Epithelial cell of prostate (primary cell): Measurements from ENCODE around the gene MACROD2.

Source experiments
- DNase-seq: peaks from one replicate; pipeline ENCODE4 v3.0.0-alpha.2; 2011; ENCODE audit warnings: low read depth, low spot score
- H3K27ac ChIP-seq: fragments of 450-650 bp; 2 replicates; pipeline ENCODE4 v1.5.1; 2017; ENCODE audit warnings: mild to moderate bottlenecking

MACROD2 gene

DNA sequence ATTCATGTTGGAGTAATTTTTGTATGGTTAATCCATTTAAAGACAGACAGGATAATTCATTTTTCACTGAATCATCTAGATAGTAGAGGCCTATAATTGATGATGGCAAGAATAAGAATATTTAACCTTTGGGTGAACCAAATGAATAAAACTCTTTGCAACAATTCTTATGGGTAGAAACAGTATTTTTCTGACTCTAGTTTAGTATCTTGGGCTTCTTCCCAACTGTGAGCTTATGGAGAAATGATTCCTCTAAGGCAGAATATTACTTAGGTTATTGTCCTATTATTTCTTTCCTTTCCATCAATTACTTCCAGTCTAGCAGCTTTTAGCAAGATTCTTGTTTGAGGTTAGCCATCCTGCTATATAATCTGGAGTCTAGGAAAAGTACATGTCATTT, 1077.0 kb downstream of the MACROD2 start:
- no peak overlapping the region for H3K27ac ChIP-seq

DNA sequence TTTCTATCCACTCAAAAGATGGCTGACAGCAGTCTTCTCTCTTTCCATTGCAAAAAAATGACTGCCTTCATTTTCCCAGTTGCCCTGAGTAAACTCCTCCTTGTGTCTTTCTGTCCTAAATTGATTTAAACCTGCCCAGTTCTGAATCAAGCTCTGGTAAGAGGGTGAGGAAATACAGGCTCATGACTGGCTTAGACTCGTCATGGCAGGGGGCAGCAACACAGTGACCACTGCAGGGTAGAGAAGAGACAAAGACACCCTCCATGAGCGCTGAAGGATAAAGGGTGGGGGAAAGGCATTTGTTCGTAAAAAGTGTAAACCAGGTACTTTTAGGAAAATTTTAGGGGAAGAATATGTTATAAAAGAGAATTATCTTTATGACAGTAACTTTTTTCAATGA, 1080.3 kb downstream of the MACROD2 start:
- no peak overlapping the region for H3K27ac ChIP-seq
- DNase-seq, result no peak

More for the DNA sequence above, 1077.0 kb downstream of the MACROD2 start:
- DNase-seq, result no peak

DNA sequence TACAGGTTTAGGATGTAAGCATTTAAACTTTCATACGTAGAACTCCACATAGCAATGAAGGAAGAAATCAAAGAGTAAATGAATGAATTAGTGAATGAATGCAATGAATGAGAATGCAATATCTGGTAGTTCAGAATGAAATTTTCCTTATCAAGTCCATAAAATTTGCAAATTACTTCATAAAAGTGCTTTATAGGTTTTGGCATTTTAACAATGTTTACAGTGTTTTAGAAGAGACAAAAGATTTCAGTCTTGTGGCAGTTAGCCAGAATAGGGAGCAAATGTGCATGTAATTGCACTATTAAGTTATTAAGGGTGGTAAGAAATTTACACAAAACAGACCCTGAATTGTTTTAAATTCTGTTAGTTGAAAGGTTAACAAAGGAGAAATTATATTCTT, 1081.5 kb downstream of the MACROD2 start:
- DNase-seq, result no peak

DNA sequence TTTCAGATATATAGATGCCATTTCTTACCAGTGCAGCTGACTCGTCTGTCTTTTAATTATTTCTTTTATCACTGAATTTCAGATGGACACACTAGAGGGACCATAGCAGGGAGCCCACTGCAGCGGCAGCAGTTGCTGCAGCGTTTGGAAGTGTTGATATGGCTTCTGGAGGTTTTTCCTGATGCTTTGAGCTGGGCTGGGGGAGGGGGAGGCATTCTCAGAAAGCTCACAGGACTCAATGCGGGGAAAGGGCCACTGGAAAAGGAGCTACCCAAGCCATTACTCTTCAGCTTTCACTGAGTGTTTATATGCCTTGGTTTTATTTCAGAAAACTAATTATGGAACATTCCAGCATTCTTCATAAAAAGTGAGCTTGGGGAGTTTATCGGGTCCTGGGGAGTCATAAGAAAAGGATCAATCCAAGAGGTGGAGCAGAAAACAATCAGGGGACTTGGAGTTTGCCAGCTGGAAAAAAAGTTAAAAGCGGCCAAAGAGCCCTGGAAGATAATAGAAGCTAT, 1082.5 kb downstream of the MACROD2 start:
- DNase-seq, result no peak
- H3K27ac ChIP-seq, result no peak overlapping the region

More for the DNA sequence above, 1081.5 kb downstream of the MACROD2 start:
- H3K27ac ChIP-seq, result no peak overlapping the region

DNA sequence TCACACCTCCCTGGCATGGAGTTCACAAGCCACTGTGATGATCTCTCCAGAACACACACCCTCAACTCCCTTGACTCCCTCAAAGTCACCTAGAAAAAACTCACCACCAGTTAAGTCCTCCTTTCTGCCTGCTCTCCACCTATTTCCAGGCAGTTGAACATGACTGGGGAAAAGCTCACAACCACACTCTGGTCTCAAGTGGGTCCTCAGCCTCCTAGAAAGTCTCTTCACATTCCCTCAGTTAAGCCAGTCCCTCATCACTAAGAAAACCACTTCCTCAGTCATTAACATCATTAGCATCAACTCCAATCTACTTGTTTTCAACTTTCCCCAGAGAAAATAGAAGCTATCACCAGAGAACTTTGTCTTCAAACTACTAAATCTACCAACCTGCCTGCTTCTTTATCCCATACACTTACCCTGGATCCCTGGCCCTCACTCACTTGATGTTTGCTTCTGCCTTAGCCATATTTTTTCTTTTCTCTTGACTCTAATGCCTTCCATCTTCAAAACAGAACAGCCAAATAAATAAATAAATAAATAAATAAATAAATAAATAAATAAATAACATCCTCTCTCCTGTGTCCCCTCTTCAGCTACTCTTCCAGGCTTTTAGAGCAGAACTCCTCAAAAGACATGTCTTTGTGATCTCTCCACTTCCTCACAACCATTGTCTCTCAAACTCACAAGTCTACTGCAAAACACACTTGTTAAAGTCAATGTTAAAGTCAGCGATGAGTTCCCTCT, 1084.5 kb downstream of the MACROD2 start:
- H3K27ac ChIP-seq, result no peak overlapping the region
- DNase-seq, result no peak

DNA sequence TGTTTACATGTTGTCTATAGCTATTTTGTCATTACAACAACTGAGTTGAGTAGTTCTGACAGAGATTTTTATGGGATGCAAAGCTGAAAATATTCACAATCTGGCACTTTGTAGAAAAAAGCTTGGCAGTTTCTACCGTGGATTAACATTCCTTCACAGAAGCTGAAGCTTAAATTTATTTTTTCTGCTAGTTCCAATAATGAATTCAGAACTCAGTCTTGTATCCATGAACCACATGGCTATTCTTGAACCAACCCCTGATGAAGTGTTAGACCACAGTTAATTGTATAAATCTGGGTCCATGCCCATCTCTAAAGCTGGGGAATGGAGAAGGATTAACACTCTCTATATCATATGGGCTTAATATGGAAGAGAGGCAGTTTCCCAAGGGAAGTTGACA, 1085.9 kb downstream of the MACROD2 start:
- H3K27ac ChIP-seq, result no peak overlapping the region
- no peak for DNase-seq

DNA sequence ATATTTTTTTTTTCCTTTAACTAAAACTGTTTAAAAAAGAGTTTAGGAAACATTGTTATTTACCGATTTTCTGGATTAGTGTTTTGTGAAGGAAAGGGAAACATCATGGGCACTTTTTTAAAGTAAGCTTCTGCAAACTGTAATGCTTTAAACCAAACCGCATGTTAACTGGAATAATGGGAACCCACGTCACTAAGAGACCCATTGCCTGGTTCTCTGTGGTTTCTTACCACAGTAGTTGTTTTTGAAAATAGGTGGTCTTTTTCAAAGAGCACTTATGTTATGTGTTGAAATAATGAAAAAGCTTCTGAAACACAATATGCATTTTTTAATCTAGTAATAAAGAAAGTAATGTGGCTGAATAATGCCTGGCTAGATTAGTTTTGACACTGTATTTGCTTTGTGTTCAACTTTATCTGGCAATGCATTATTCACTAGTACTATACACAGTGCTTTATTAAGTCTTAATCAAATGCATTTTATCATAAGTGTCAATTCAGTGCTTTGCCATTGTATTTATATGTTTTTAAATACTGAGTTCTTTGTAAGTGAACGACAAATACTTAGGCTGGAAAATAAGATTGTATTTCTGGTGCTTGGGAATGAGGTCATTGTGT, 1096.2 kb downstream of the MACROD2 start:
- no peak for DNase-seq
- no peak overlapping the region for H3K27ac ChIP-seq

DNA sequence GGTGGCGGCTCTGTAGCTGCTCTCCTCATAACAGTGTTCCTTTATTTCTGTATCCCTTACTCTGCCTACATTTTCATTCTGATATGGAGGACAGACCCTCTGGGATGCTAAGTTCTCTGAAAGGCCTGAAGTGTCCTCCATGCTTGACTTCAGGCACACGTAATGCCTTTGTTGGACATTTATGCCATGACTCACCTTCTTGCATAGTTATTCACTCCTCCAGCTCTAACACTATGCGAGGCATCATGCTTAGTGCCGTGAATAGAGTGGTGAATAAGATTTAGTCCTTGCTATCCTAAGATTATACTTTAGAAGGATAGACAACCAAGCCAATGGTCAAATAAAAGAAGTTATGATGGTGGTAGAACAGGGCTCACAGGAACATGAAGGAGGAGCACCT, 1103.0 kb downstream of the MACROD2 start:
- DNase-seq, result no peak
- H3K27ac ChIP-seq, result no peak overlapping the region

DNA sequence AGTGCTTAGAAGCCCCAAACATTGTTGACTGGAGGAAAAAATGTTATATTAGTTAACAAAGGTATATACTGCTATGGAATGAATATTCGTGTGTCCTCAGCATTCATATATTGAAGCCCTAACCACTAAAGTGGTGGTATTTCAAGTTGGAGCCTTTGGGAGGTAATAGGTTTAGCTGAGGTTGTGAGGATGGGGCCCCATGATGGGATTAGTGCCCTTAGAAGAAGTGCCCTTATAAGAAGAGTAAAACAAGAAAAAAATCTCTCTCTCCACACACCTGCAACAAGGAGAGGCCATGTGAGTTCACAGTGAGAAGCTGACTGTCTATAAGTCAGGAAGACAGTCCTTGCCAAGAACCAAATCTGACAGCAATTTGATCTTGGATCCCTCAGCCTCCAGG, 1103.8 kb downstream of the MACROD2 start:
- no peak for DNase-seq
- H3K27ac ChIP-seq, result no peak overlapping the region

DNA sequence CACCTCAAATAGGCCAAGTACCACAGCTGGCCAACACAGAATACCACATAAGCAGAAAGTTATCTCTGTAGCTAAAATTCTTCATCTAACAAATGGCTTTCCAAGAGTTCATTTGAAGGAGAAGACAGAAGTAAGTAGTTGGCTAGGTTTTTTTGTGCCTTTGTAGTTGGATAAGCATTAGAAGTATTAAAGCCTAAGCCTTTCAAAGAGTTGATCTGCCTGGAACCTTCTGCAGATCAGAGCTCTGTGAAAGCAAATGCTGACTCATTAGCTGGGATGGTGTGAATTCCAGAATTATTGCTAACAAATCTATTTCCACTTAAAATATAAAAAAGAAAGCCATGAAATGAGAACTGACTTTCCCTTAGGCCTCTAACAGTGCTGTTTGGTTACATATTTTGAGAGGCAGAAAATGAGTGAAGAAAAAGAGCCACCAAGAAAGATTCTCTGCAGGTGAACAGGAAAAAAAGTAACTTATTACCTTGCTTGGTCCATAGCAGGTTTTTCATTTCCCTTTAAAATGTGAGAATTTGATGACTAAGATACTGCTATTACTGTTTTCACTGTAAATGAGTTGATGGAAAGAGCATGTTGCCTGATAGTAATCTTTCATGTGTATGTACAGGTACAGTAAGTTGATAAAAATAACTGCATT, 1105.3 kb downstream of the MACROD2 start:
- no peak overlapping the region for H3K27ac ChIP-seq
- DNase-seq, result no peak

DNA sequence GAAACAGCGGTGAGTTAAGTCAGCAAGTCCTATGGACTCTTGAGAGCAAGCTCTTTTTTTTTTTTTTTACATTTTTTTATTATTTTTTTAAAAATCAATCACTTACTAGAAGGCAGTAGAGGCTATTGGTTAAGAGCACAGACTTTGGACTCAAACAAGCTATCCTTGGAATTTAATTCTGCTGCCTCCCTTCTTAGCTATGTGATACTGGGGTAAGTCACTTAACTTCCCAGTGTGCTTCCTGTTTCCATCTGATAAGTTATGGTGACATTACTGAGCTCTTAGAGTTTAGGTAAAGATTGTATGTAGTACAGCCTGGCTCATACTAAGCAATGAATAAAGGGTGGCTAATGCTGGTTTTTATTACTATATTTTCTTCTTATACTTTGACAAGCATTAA, 1112.6 kb downstream of the MACROD2 start:
- no peak for DNase-seq
- H3K27ac ChIP-seq, result no peak overlapping the region

DNA sequence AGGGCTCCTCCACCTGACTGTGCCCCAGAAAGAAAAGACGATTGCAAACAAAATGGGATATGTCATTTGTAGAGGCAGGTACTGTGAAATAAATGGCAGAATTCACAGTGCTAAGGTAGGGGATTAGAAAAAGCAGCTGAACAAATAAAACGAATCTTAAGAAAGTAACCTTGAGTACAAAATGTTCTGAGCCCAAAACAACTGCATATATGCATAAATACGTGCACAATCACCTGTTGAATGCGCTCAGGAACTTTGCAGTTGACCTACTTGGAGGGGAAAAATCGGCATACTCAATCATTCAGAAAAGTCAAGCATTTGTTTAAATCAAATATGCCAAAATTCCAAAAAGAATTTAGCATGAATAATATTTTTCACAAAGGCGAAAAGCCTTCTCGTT, 1114.2 kb downstream of the MACROD2 start:
- no peak overlapping the region for H3K27ac ChIP-seq
- no peak for DNase-seq

DNA sequence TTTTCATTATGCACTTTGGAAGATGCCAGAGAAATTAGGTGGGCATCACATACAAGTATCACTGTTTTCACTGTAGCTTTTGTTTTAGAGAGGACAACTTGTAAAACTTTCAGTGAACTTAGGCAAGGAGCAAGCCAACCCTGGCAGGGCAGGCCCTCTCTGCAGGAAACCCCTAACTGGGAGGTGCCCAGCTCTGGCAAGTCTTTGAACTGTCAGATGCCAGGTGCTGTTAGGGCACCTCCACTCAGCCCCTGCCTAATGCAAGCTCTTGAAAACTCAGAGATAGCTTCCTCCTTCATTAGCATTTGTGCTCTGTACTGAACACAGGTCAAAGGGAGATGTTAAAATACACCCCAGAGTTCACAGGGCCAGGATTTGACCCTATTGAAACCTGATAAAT, 1116.3 kb downstream of the MACROD2 start:
- DNase-seq, result no peak
- H3K27ac ChIP-seq, result no peak overlapping the region

DNA sequence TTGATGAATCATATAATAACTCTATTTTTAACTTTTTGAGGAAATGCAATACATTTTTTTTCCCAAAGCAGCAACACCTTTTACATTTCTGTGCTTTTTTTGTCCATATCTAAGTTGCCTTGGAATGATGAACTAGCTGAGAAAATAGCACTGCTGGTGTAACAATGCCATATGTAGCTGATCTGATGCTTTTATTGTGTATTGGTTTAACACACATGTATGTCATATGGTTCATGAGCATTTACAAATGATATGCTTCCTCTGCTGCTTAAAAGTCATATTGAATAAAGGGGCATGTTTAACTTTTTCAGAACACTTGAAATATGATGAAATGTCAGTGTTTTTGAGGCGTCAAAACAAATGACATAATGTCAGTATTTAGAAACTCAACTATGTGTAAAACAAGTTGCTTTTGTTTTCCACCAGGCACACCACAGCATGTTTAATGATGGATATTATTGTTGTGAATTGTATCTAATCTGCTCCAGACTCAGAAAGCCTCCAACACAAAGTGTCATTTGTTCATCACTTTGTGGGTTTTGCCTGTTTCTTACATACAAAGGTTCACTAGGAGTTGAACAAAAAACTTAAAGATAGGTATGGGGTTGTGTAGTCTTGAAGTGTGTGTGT, 1117.9 kb downstream of the MACROD2 start:
- DNase-seq, result no peak
- no peak overlapping the region for H3K27ac ChIP-seq

DNA sequence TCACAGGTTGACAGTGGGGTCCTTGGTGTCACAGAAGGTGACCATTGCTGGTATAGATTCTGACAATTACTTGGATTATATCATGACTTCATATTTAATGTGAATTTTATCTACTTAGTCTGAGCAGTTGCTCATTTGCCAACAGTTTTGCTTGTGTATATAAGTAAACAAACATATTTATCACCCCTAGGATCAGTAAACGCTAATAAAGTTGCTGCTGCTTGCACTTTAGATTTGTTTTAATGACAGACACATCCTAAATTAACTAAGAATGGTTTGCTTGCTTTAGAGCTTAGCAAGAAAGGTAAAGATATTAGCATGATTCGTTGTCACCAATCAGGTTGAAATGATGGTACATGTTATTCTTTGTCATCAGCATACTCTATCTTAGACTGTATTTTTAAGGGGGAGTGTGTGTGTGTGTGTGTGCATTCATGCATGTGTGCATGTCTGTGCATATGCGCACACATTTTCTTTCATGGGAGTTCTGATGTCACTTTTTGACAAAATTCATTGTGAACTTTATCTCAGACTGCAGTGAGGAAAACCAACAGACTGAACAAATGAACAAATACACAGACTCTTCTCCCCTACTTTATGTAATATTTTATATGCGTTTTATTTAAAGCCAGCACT, 1124.7 kb downstream of the MACROD2 start:
- H3K27ac ChIP-seq, result no peak overlapping the region
- no peak for DNase-seq

DNA sequence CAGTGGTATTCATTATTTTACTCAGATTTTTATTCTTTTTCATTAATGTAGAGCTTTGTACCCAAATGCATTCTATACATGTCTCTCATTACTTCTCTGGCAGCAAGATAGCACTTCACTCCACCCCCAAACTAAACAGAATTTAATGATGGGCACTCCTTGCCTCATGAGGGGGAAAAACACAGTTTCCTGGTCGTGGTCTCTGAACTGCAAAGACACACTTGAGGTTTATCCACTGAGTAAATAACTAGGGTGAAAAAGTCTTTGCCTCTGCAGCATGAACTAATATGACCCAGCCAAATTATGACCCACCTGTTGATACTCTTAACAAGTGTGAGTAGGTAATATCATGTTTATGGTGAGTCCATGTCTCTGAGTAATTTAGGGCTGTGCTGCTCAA, 1127.3 kb downstream of the MACROD2 start:
- no peak overlapping the region for H3K27ac ChIP-seq
- DNase-seq, result no peak

DNA sequence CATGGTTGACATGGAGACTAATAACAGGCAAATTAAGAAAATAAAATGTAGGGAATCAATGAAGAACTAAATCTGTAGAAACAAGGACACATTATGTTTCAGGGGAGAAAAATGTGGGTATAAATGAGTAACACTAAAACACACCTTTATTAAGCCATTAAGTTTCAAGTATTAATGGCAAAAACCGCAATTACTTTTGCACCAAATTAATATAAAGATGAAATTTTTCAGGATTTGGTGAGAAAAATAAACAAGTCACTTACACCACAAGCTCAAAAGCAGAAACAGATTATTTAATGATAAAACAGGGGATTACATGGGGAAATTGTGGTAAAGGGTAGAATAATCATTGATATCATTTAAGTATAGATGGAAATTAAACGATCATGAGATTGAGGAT, 1135.9 kb downstream of the MACROD2 start:
- no peak overlapping the region for H3K27ac ChIP-seq
- DNase-seq, result no peak

DNA sequence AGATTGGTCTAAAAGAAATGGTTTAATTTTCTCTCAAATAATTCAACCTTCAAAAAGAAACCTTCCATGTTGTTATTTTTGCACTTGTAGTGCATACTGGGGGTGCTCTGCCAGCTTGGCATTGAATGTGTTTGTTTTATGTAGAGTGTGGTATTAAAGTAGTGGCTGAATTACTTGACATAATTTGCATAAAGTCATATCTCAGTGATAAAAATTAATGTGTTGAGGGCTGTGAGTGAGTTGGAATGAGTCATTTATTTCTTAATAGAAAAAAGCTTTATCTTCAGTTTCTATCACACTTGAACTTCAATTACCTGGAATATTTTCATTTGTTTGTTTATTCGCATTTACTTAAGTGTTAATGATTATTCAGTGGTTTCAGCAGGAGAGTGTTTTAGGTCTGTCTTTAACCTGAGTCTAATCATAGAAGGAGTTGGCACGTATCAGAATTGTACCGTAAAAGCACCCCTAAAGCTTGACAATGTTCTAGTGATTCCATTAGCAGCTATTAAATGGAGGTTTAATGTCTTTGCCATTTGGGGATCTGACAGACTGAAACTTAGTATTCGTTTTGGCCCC, 1143.3 kb downstream of the MACROD2 start:
- no peak for DNase-seq
- no peak overlapping the region for H3K27ac ChIP-seq

DNA sequence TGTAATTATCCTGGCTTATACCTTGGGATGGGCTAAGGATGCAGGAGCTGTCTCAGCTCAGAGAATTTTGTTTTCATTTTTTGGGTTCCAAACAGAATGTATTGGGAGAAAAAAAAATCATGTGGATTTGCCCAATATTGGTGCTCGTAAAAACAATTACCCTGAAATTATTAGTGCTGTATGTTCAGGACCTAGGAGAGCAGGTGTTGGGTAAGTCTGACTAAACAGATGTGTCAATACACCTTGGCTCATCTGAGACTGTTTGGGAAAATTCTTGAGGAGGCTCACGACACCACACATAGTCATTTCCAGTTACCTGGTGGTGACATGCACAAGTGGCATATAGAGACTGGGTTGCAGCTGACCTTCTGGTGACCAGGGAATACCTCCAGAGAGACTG, 1144.2 kb downstream of the MACROD2 start:
- no peak overlapping the region for H3K27ac ChIP-seq
- no peak for DNase-seq

DNA sequence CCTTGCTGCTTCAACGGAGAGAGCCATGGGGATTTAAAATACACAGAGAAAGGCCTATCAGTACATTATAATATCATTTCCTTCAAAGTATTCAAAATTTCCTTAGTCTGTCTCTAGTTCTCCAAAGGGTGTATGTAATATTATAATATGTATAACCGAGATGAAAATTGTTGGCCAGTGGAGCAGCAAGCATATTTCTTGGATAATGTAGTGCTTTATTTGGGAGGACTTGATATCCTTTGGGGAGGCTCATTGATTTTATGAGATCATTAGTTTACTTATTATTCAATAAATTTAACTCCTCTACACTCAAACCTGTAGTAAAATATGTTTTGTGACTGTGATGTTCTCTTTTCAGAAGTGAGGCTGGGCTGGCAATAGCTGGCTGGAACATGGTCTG, 1145.0 kb downstream of the MACROD2 start:
- no peak for DNase-seq
- no peak overlapping the region for H3K27ac ChIP-seq
